ENCODE data around the gene CAMK2B.
"Not testable (repeated sequence)": the region's sequence is repeated elsewhere in the genome, so short reads cannot be mapped to it uniquely, and the experiment has no call there.

The CAMK2B gene

GRCh38 chr7:44172352-44172751, 153.0 kb downstream of the CAMK2B start:
- no peak for TF ChIP-seq CTCF (IDR thresholded peaks at IDR 0.05; ENCODE audit: low read depth, low read length)
- H3K27me3 ChIP-seq = no peaks in the 10 kb centered on the region
- no peak overlapping the region for H3K4me3 ChIP-seq (ENCODE audit: low read depth, low read length)
- no peaks in the 10 kb centered on the region for H3K4me1 ChIP-seq
- H3K36me3 ChIP-seq = no peaks in the 10 kb centered on the region
- no peaks in the 10 kb centered on the region for H3K9me3 ChIP-seq
- DNase-seq = no peak

GRCh38 chr7:44171901-44172300, 153.5 kb downstream of the CAMK2B start:
- not testable (repeated sequence) for H3K4me1 ChIP-seq; DNase-seq; H3K36me3 ChIP-seq; H3K27me3 ChIP-seq; H3K4me3 ChIP-seq (ENCODE audit: low read depth, low read length); H3K9me3 ChIP-seq

GRCh38 chr7:44167920-44168319, 157.5 kb downstream of the CAMK2B start:
- no peaks in the 10 kb centered on the region for H3K27me3 ChIP-seq
- TF ChIP-seq CTCF (IDR thresholded peaks at IDR 0.05; ENCODE audit: low read depth, low read length) = no peak
- no peaks in the 10 kb centered on the region for H3K4me1 ChIP-seq

More at GRCh38 chr7:44167920-44168319, 157.5 kb downstream of the CAMK2B start:
- no peaks in the 10 kb centered on the region for H3K9me3 ChIP-seq
- H3K36me3 ChIP-seq = no peaks in the 10 kb centered on the region
- no peak overlapping the region for H3K4me3 ChIP-seq (ENCODE audit: low read depth, low read length)
- DNase-seq = no peak
